GM21737 (cell line): ENCODE data around the gene SRD5A1.

ENCODE experiments used
- ATAC-seq: cut with Tn5 transposase; IDR thresholded peaks from one replicate; pipeline ENCODE4 v1.9.1; 2021; ENCODE audit warnings: mild to moderate bottlenecking, moderate library complexity; ENCODE audit not compliant: unreplicated experiment

The SRD5A1 gene, protein sequence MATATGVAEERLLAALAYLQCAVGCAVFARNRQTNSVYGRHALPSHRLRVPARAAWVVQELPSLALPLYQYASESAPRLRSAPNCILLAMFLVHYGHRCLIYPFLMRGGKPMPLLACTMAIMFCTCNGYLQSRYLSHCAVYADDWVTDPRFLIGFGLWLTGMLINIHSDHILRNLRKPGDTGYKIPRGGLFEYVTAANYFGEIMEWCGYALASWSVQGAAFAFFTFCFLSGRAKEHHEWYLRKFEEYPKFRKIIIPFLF

DNA sequence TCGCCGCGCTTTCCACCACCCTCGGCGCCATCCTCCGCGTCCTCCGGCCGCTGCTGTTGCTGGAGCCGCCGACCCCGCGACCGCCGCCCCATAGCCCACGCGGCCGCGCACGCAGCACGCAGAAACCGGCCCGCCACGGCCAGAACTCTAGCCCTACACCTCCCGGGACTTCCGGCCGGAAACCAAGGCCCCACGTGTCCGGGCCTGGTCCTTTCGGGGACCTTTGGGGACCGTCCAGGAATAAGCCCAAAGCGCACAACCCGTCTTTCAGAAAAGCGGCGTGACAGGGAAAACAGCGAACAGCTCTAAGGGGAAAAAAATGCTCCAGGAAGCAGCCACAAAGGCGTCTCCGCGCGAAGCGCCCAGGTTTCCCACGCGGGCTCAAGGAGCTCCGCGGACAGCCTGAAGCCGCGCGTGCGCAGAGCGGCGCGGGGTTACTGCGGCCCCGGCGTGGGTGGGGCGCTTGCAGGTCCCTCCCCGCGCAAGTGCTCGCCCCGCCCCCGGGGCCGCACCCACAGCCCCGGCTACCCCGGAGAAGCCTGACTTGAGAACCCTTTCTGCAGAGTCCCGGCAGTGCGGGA, at the start of gene SRD5A1, which contains the start of gene NSUN2:
Gene SRD5A1 (plus strand): TSS at position 553 of the 581 bp plus-strand sequence. CDS start 137 bp downstream, outside the sequence.
Gene NSUN2 (minus strand): TSS at position 157 of the 581 bp plus-strand sequence. CDS start 65 bp downstream, at position 92.
- peak; percentile 87 for ATAC-seq

DNA sequence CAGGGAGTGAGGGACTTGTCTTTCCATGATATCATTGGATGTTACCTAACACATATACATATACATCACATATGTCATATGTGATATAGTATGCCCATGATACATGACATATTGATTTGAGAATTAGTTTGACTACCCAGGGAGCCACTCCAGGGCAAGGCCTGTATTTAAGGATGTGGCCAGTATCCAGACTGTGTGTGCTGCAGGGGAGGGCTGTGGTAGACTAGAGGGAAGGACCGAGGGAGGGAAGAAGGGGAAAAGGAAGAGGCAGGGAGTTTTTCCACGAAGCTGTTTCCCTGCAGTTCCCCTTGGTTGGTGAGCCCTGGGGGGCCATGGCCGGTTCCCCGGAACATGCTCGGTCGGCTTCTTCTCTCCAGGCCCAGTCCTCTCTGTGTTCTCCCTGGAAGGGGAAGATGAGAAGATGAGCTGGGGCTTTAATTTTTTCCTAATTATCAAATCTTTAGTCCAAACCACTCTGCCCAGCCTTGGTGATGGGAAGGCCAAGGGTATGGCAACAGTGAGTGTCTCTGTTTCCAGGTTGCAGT, 49.1 kb upstream of the SRD5A1 start:
- no peak for ATAC-seq

DNA sequence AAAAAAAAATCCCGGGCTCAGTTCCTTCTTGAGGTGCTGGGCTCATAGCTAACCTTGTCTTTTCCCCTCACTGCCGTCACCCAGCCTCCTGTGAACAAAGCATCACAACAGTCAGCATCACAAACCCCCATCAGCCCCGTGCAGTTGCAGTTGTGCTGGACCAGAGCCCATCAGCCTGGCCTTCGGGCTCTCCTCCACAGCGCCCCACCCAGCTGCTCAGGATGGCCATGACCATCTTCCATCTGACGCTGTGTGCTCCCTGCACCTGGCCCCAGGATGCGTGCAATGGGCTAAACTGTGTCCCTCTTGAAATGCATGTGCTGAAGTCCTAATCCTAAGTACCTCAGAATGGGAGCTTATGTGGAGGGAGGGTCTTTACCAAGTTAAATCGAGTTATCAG, 48.5 kb upstream of the SRD5A1 start:
- no peak for ATAC-seq

DNA sequence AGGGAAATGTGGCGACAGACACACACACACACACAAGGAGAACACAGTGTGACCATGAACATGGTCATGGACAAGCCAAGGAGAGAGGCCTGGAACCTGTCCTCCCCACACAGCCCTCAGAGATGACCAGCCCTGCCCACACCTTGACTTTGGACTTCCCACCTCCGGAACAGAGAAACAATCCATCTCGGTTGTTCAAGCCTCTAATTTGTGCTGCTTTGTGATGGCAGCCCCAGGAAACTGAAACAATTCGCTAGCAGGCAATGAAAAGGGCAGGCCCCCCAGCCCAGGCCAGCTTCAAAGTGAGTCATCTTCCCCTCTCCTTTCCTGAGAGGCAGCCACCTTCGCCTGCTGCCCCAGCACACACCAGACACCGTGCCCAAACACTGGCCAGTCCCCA, 48.1 kb upstream of the SRD5A1 start:
- ATAC-seq, result no peak

DNA sequence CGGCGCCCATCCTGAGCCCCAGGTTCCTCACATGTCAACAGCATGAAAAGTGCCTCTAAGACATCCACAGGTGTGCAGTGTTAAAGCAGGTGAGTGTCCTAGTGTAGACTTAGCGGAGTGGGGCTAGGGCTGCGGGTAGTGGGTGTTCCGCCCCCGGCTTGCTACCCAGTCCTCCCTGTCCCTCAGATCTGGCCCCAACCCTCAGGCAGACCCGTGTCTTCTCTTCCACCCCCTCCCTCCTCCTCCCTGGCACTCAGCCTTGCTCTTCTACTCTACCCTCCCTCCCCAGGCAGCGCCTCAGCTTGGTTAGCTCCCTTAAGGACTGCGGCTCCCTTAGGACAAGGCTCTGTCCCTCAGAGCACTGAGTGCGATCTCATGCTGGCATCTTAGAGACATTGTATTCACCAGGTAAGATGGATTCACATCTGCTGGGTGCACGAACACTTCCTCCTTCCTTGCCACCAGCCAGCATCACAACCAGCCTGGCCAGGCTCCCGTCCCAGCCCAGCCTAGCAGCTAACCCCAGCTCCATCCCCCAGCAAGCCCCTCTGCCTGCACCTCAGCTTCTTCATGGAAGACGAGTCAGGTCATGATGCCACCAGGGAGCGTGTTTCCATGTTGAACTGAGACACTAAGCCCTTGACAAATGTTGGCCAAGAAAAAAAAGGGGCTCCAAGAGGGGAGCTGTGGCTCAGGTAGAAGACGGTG, 47.1 kb upstream of the SRD5A1 start:
- no peak for ATAC-seq

DNA sequence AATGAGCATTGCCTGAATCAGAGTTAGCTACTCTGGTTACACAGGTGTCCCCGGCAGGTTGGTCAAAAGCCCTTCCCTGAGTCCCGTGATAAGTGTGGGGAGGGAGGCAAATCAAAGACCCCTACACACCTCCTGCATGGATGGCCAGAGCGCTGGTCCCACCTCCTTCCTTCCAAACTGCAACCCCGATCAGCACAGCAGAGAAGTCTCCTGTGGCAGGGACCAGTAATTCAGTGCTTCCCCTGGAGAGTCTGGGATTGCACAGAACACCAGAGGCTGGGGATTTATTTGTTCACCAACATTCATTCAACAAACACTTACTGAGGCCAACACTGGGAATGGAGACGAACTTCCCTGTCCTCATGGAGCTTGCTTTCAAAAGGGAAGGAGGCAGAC, 46.6 kb upstream of the SRD5A1 start:
- no peak for ATAC-seq

DNA sequence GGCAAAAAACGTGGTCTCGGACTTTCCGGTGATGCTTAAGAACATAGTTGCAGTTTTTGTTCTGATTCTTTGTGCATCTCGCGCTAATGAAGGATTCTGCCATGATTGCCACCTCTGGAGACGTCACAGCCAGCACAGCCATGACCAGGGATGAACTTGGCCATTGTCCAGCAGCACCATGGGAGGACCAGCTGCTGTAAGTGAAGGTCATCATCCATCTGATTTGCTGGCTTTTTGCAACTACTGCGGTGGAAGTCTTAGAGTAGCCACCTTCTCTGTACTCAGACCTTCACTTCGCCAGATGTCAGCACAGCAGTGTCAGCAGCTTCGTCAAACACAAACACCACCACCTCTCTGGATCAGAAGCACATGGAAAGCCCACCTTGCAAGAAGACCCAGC, 46.1 kb upstream of the SRD5A1 start:
- ATAC-seq, result no peak

DNA sequence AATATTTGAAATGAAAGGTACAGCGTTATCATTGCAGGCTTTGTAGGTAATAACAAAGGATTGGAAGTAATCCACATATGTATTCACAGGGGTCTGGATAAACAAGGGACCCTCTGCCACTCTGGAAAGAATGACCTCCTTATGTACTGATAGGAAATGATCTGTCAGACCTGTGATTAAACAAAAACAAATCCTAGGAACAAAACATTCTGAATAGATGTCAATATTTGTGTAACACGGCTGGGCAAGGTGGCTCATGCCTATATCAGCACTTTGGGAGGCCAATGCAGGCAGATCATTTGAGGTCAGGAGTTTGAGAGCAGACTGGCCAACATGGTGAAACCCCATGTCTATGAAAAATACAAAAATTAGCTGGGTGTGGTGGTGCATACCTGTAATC, 42.7 kb upstream of the SRD5A1 start:
- ATAC-seq, result no peak

DNA sequence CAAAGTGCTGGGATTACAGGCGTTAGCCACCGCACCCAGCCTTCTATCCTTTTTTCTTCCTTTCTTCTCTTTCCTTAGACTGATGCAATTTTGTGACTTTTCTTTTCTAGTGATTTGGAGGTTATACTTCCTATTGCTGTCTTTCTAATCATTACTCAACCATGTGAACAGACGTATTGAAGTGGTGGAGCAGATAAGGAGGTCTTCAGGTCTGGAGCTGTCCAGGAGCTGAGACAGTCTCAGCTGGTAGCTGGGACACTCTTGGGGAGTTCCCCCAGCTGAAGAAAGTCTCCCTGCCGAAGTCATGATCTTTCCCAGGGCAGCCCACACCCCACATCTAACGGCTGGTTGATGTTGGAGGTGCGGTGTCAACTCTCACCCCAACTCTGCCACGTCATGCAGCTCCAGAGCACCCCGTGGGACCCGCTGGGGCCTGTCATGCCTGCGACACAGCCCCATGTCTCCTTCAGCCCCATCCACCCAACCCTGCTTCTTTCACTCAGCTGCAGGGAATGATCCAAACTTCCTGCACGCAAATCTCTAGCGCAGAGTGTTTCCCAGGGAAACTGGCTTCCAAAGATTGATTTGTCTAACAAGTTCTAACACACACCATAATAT, 41.5 kb upstream of the SRD5A1 start:
- ATAC-seq, result no peak

DNA sequence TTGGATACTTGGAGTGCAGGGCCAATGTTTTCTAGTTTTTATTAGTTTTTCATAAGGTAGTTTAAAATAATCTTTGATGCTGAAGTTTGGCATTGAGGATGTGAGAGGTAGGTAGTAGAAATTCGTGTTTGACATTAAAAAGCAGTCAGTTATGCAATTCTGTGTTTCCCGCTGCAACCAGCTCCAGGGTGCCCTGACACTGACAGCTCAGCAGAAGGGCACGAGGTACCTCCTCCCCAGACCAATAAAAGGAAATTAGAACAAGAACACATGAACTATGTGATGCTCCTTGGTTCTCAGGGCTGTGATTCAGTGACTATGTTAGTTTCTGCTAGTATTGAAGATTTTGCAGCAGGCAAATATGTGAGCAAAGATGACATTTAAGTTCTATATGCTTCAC, 40.6 kb upstream of the SRD5A1 start:
- no peak for ATAC-seq

DNA sequence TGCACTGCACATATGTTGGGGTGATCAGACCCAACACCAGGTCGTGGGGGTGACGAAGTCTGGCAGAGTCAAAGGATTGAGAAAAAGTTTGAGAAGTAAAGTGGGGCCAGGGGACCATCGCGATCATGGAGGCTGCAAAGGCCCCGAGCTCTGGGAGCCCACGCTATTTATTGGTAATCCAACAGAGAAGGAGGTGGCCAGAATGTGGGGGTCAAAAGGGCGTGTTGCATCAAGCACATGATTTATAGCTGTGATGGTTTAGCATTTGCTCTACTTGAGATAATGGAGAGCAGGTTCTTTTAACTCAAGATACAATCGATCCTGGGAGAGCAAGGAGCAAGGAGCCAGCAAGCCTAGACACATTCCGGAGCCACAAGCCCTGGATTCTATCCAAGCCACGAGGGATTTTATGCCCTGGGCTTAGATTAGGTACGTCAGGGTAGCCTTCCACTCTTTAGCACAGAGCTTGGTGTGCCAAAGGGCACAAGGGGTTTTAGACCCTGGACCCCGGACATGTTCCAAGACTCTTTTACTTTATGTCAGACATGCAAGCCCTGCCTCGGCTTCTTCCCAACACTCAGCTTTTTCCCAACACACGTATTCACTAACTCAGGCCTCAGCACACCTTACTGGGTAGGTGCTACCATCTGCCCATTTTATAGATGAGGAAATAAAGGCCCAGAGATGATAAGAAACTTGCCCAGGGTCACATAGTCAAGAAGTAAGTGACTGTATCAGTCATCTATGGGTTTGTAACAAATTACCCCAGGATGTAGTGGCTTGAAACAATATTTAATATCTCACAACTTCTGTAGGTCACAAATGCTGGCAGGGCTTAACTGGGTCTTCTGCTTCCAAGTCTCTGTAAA, 39.9 kb upstream of the SRD5A1 start:
- ATAC-seq, result no peak

DNA sequence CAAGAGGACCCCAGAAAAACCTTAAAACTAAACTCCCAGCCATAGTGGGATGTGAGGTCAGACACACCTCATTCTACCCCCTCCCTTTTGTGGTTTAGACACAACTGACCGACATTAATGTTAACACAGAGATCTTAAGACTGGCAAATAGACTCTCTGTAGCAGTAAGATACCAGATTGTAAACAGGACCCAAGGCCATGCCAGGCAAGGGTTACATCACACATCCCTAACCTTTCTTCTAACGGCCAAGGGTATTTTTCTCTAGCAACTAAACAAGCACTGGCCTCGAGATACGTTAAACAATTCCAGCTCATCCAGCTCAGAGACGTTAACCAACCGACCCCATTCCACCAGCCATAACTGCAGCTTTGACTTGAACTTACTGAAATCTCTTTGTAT, 39.2 kb upstream of the SRD5A1 start:
- no peak for ATAC-seq

DNA sequence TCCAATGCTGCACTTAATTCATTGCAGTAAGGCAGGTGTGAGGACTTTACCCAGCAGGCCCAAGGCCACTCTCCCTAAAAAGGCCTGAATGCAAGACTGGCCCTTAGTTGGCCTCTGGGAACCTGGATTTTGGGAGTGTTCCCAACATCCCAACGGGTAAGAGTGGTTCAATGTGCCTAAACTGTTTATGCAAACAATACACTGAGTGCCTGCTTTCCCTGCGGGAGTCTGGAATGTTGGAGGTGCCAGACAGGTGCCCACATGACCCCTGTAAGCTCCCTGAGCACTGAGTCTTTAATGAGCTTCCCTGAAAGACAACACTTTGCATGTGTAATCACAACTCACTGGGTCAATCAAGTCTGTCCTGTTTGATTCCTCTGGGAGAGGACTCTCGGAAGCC, 37.8 kb upstream of the SRD5A1 start:
- ATAC-seq, result no peak

DNA sequence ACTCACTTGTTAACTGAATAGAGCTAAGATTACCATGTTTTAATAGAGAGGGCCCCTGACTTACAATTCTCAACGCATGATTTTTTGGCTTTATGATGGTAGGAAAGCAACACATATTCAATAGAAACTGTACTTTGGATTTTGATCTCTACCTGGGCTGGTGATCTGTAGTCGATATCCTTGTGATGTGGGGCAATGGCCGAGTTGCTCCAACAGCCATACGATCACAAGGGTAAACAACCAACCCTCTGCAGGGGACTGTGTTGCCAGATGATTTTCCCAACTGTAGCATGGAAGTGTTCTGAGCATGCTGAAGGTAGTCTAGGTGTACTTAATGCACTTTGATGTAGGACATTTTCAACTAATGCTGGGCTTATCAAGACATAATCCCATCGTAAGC, 36.9 kb upstream of the SRD5A1 start:
- ATAC-seq, result no peak

DNA sequence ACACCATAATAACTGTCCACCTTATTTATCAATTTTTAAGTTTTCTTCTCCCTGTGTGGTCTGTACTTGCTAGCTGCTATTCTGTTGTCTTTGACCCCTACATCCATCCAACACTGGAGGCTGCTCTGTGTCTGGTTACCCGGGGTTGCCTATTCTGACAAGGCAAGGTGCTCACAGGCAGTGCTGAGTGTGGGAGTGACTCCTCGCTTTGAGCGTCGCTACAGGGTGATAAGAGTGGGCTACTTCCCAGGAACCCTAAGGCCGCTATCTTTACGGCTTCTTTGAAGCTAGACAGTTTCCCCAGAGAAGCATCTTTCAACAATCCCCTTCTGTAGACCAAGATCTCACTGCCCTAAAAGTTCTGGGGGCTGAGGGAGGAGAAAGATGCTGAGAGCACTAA, 35.7 kb upstream of the SRD5A1 start:
- no peak for ATAC-seq

DNA sequence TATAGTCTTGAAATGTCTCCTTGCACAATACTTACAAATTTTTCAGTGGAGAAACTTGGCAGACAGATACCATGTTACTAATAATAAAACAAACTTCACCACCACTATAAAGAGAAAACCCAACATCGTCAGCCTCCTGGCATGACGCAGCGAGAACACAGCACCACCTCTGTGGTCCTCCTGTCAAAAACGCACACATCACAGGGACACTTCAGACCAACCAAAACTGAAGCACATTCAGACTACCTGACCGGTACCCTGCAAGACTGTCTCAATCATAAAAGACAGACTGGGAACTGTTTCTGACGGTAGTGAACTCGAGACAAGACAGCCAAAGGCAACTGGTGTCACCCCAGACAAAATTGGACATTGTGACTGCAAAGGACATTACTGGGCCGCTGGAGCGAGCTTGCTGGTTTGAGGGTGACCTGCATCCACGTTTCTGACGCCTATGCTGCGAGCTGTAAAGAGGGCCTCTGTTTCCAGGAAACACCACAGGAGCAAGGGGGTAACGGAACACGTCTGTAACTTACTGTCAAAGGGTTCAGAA, 34.8 kb upstream of the SRD5A1 start:
- ATAC-seq, result no peak

DNA sequence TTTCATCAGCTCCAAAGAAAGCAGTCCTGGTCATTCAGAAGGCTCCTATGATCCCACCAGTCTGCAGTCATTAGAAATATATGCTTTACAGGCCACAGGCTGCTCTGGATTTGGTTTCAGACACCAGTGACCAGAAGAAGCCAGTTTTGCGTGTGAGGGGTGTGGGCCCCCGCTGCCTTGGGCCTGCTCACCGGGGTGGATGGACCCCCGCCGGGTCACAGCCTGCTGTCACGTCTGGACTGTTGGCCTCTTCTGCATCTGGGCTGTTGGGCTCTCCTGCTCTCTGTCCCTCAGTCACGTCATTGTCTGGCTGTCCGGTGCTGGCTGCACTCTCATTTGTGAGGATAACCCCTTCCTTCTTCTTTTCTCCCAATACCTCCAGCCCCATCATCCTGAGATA, 33.5 kb upstream of the SRD5A1 start:
- ATAC-seq, result no peak

DNA sequence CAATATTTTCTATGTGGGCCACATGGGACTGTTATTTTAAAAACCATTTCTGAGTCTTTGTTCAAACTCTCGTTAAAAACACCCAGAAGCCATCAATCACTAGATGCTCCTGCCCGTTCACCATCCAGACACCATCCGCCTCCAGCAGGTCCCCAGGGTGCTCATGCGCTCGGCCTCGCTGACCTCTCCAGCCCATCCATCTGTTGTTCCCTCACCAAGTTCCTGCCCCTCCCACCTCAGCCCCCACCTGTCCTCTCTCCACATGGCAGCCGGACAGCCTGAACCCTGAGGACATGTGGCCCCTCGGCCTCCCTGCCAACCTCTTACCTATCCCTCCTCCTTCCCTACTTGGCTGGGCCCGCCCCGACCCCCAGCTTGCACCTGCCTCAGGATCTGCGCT, 32.0 kb upstream of the SRD5A1 start:
- ATAC-seq, result no peak

DNA sequence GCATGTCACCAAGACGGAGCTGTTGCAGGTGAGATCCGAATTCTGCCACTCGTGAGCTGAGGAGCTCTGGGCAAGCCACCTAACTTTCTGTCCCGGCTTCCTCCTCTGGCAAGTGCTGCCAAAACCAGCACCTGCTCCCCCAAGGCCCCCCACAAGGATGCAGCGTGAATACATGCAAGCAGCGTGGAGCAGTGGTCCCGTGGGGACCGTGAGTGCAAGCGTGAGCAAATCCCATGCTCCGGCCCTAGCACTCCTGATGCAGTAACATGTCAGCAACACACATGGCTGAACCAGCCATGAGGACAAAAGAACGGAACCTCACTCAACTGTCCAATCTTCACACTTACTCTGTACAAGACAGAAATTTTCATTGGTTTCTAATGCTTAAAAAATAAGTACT, 31.4 kb upstream of the SRD5A1 start:
- ATAC-seq, result no peak

DNA sequence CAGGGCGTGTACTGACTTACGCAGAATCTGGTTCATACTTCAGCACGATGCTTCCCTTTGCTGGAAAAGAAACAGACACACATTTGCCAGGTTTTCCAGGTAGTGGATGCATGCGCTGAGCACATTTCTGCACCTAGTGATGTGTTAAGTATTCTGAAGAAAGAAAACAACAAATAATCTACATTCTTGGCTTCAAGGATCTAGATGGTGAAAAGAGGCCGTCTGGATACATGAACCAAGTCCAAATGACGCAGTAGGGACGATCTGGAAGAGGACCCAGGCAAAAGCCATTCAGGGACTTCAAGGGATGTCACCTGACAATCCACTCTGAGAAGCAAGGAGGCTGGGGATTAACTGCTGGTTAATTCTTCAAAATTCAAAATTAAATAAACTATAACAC, 30.8 kb upstream of the SRD5A1 start:
- no peak for ATAC-seq
